NCI-H1092 (cell line): ENCODE results near the gene HOXC13.

Source experiments
- DNase-seq: peaks from one replicate; lab custom pipeline; 2025; lab: John Stamatoyannopoulos, UW

Gene HOXC13

DNA sequence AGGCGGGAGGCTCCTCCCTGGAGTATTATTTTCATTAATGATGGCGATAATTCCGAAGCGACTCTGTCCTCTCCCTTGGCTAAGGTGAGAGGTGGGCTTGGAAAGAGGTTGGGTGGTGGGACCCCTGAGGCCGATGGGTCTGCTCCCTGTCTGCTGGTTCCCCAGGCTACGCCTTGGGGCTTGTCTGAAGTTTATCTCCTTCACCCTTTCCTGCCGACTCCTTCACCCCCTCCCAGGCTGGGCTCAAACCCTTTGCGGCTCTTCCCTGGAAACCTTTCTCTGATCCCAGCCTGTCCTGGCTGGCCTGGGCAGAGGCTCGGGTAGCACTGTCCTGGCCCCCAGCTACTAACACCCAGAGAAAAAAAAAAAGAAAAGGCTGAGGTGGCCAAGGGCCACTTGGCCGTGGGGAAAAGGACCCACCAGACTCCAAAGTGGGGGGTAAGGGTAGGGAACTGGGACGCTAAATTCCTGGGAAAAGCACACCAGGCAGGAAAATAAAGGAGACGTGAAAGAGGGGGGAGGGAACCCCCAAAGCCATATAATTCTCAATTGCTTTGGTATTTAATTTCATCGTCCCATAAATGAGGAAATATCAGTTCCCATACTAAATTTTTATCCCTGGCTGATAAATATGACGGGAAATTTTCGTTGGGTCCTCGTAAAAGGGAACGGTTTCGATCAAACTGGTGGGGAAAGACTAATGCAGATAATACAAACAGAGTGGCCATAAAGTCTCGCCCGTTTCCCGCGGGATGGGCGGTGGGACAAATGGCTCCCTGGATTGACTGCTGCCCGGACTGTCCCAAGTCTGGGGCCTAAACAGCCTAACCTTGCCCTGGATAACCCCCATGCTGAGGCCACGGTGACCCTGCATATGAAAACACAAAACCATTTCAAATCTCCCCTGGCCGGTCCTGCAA, 44.3 kb downstream of the HOXC13 start:
- DNase-seq, result no peak

DNA sequence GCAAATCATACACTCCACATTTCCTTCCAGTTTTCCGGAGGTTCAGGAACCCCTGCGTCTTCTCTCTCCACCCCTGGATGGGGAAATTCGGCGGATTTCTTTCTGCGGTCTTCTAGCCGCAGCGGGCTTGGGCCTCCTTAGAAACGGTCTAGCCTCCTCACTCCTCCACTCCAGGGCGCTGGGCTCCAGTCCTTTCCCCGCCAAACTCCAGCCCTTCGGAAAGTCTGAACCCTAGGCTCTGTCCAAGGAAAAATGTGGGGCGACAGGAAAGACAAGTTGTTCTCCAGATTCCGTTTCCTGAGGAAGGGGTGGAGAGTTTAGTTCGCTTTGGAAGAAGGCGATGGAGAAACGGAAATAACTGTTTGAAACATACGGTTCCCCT, 44.9 kb downstream of the HOXC13 start:
- DNase-seq, result no peak

DNA sequence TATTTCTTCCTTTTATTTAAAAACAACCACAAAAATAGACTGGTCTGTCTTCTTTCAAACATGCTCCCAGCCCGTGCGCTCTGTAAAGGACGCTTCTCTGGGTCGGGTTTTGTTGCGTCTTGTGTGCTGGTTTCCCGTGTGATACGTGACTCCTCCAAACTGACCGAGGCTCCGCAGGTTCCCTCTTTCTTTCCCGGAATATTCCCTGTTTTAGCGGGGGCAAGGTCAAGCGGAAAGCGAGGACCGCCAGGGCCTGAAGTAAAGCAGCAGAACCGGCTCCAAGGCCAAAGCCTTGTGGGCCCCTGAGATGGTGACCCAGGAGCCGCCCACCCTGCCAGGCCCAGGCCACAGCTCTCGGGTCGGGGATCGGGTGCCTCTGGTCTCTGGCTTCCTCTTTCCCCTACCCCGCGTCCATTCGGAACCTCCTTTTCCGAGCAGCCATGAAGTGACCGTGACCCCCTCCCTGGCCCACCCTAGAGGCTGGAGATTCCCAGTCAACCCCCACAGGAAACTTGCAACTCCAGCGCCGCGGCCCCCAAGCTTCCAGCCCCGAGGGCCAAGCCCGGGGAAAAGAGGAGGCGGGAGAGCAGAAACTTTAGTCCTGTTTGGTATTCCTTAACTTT, 45.4 kb downstream of the HOXC13 start:
- no peak for DNase-seq

DNA sequence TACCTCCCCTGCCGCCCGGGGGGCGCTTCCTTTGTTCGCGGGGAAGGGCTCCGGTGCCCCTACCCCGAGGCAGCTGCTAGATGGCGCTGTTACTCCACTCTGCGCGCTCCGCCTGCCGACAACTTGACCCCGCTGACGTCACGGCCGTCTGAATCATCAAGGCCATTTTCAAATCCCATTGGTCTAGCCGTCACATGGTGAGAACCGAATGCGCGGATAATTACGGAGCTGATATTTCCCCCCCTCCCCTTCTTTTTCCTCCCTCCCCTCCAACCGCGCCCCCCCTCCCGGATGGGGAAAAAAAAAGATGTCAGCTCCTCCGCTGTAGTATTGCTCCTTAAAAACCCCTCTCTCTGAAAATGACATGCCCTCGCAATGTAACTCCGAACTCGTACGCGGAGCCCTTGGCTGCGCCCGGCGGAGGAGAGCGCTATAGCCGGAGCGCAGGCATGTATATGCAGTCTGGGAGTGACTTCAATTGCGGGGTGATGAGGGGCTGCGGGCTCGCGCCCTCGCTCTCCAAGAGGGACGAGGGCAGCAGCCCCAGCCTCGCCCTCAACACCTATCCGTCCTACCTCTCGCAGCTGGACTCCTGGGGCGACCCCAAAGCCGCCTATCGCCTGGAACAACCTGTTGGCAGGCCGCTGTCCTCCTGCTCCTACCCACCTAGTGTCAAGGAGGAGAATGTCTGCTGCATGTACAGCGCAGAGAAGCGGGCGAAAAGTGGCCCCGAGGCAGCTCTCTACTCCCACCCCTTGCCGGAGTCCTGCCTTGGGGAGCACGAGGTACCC, 46.5 kb downstream of the HOXC13 start, which contains the start of gene HOXC10:
Gene HOXC10, plus strand, starts transcription at position 246 of the 791 bp plus-strand sequence. Its CDS starts 114 bp downstream, at position 360.
- DNase-seq, result peak; percentile 97

DNA sequence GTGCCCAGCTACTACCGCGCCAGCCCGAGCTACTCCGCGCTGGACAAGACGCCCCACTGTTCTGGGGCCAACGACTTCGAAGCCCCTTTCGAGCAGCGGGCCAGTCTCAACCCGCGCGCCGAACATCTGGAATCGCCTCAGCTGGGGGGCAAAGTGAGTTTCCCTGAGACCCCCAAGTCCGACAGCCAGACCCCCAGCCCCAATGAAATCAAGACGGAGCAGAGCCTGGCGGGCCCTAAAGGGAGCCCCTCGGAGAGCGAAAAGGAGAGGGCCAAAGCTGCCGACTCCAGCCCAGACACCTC, 47.0 kb downstream of the HOXC13 start:
- no peak for DNase-seq

DNA sequence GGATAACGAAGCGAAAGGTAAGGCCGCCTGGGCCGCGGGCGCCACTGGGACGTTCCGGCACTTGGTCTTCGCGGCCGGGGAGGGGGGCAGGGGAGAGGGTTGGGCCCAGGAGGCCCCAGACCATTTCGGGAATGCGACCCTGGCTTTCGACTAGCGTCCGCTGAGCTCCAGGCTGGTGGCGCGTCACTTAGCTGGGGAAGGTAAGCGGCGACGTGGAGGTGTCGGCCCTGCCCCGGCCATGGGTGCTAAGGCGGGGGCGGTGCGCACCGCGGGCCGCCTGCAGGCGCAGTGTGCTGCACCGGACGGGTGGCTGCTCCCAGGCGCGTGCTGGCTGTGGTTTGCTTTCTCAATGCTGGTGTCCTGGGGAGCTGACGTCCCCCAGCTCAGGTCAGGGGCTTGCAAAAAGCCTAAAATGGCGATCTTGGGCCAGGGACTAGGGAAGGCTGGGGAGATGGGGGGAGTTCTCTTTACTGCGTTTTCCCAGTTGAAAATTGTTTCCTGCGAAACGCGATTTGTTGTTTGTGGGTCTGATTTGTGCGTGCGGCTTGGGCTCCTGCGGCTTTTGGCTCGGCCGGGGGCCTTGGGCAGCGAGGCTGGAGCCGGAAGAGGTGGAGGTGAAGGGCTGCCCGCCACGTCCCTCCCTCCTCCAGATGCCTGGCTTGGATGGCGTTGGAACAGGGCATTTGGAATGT, 47.5 kb downstream of the HOXC13 start:
- no peak for DNase-seq

DNA sequence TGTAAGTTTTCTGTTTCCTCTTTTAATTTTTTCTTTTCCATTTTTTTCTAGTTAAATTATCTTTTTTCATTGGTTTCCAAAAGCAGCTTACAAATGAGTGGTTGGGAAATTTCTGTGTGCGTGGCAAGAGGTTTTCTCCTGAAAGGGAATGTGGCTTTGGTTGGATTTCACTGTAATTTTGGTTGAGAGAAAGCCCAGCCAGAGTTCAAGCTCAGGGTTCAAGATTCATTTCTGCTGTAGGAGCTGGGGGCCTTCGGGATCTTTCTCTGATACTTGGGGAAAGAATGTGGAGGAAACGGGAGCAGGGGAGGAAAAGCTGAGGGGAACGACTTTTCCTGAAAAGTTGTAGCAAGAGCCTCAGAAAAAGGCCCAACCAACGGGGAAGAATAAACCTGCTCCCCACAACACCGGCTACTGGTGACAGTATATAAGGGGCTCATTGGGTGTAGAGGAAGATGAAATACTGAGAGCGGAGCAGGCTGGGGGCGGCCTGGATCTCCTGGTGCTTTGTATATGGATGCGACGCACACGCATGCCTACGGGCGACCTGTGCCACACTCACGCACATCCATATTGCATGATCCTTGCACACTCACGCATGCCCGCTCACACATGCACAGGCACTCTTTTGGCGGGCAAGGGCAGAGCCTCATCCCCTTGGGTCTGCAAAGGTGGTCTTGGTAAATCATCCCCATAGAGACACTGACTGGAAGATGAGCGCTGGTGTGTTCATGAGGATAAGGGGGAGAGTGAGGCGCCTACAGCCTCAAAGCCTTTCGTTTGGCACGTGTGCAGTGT, 48.3 kb downstream of the HOXC13 start:
- DNase-seq, result no peak

DNA sequence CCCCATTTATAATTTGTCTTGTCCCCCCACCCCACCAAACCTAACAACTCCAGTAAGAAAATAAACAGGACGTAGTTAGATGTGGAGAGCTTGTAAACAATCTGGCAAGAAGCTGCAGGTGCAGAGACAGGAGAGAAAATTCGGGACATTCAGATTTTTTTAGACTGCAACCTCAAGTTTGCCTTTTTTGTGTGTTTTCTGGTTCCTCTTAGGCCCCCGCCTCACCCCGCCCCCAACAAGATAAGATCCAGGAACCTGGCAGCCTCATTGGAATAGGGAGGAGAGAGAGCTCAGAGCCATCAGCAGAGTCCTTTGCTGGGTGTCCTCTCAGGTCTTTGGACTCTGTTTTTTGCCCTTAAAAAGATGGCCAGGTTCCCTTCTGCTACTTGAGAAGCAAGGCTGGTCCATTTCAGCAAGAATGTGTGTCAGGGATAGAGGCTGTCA, 49.2 kb downstream of the HOXC13 start:
- DNase-seq, result no peak

DNA sequence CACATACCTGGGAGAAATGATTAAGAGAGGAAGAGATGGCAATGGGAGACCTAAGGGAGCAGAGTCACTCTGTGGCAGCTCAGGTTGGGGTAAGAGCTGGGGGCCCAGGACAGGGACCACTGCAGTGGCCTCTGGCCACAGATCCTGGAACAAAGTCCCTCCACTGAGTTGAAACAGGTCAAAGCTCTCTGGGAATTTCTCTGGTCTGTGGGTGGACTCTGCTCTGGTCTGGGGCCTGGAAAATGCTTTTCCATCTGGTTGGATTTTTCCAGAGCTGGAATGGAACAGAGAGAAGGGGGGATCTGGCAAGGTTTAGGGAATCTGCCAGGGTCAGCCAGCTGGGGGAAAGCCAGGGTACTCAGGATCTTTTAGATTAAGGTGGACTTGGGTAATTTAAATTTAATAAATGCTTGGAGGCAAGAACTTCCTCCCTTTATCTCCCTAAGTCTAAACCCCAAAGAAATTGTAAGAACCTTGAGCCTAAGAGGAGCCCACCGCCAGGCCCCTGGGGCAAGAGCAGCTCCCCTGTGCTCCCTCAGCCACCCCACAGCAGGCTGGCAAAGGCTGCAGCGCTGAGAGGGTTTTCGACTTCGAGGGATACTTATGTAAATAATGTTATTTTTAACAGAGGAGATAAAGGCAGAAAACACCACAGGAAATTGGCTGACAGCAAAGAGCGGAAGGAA, 50.1 kb downstream of the HOXC13 start:
- no peak for DNase-seq

DNA sequence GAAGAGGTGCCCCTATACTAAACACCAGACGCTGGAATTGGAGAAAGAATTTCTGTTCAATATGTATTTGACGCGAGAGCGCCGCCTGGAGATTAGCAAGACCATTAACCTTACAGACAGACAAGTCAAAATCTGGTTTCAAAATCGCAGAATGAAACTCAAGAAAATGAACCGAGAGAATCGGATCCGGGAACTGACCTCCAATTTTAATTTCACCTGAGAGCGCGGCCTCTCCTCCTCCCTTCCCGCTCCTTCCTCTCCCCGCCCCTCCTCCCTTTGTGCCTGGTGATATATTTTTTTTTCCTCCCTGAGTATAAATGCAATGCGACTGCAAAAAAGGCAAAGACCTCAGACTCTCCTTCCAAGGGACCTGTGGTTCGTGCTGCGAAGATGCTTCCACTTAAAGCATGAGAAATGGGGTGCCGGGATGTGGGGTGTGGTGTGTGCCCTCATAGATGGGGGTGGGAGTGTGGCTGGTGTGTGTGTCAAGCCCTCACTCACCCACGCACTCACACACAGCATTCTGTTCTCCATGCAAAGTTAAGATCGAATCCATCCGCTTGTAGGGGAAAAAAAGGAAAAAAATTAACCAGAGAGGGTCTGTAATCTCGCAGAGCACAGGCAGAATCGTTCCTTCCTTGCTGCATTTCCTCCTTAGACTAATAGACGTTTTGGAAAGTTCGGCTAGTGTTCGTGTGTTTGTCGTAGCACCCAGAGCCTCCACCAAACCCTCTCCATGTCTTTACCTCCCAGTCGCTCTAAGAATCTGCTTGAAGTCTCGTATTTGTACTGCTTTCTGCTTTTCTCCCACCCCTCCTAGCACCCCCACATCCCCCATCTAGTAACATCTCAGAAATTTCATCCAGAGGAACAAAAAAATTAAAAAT, 50.8 kb downstream of the HOXC13 start:
- peak; percentile 54 for DNase-seq

DNA sequence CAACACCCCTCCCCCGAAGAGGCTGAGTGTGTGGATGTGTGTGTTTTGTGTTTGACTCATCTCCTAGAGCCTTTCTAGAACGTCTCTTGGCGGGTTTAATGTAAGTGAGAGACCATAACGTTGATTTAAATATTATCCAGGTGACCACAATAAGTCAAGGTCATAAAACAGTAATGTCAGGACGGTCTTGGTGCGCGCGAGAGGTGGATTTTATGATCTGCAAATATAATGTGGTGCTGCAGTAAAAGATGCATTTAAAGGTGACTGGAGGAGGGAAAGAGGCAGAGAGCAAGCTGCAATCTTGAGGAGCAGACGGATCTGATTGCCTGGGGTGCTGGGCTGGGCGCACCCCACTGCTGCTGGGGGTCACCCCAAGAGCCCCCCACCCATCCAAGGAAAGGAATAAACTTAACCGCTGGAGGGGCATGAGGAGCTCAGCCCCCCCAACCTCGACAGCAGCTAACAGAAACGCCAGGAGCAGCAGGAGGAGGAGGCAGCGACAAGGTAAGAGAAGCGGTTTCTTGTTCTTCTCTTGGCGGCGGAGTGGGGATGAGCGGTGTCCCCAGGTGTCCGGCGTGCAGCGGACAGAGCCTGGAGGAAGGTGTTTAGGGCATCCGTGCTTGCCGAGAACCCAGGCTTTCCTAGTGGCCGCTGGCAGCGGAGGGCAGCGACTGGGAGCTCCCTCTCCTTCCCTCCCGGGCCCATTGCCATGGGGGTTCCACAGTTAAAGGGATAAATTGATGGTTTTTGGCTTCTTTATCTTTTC, 51.9 kb downstream of the HOXC13 start:
- peak; percentile 19 for DNase-seq

DNA sequence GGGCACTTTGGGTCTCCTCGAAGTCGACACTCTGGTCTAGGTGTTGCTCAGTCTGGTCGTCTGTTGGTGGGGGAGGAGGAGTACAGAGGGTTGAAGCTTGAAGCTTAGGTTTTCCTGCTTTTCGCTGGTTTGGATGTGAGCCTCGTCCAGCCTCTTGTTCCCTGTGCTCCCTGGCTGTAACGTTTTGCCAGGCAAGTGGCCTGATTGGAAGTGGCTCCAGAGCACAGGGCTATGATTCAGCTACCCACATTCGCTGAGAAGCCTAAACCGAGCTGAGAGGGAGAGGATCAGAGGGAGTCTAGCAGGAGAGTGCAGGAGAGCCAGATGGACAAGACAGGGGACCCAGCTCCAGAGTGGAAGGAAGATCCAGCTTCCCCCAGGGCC, 52.4 kb downstream of the HOXC13 start:
- no peak for DNase-seq

DNA sequence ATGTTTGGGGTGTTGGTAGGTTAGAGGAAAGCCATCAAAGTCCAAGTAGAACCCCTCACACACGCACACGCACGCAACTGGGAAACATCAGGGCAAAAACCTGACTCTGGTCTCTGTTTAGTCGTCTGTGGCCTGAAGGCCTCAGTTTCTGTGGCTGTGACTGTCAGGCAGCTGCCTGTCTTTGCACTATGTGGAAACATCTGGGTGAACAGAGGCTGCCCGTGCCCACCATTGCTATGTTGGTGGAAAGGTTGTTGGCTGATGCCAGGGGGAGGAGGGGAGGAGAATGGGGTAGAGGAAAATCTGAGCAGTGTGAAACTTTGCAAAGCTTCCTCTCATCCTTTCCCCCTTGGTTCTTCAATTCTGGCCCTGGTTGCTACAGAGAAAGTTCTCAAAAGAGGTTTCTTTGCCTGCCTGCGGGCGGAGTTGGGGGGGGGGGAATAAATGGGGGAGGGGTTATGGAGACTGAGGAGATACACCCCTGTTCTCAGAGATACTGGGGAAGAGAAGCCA, 53.8 kb downstream of the HOXC13 start:
- no peak for DNase-seq

DNA sequence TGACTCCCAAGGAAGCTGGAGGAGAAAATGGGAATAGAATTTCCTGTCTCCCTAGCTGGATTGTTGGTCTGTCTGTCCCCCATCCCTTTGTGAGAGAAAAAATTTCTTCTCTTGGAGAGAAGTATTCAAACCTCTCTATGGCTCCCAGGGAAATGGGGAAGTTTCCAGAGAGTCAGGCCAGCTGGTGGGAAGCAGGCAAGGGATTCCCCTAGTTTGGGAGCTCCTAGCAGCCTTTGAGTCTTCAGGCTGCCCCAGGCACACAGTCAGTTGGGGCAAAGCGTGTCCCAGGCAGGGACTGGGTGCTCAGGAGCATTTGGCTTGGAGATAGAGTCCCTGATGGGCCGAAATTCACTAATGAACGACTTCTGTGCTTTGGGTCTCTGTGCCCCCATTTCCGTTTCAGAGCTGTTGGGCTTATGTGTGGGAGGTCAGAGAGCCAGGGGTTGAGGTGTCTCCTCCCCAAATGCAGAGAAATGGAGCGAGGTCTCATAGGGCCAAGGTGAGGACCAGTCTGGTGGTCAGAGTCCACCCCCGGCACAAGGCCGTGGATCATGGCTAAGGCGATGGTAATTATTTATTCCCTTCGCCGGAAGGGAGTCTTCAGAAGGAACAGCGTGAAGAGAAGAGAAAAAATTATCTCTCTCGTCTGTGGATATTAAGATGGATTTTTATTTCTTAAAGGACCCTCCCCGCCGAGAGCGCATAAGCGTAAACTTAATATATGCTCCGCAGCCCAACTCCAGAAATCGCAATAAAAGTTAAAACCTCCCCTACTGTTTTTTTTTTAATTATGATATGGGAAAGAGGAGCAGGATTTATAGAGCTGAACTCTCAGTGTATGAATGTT, 54.8 kb downstream of the HOXC13 start:
- no peak for DNase-seq

DNA sequence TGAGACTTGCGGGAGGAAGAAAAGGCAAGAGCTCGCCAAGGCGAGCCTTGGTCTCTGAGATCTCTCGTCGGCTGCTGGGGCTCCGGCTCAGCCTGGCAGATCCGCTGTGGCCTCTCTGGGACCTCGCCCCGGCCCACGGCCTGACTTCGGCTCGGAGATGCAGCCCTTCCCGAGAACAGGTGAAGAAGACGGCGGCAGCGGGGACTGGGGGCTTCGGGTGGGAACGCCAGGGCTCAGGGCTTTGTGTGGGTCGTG, 55.3 kb downstream of the HOXC13 start:
- no peak for DNase-seq

DNA sequence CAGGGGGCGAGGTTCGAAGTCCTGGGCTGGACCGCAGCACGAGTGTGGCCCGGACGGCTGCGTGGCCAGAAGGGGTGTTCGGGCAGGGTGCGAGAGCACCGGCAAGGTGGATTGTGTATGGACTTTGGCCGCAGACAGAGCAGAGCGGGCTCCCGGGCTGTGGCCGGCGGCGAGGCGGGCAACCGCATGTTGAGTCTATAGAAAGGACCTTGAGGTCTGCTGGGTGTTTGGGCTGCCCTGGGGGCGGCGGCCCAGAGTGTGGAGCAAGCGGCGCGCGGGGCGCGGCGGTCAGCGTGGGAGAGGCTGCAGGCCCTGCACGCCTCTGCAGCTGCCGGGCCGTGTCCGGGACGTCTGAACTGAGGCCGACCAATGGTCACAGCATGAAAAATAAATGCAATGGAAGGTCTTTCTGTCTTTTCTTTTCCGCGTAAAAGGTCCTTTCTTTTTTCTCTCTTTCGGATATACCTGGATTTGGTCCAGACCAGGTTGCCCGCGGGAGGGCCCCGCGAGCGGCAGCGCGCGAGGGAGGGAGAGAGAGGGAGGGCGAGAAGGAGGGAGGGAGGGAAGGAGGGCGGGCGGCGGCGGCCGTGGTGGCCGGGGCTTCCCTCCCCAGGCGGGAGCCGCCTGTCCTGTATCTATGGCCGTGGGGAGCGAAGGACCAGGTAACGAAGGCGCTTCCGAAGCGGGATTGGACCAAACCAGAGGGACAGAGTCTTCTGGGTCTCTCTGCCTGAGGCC, 55.8 kb downstream of the HOXC13 start:
- peak; percentile 18 for DNase-seq

DNA sequence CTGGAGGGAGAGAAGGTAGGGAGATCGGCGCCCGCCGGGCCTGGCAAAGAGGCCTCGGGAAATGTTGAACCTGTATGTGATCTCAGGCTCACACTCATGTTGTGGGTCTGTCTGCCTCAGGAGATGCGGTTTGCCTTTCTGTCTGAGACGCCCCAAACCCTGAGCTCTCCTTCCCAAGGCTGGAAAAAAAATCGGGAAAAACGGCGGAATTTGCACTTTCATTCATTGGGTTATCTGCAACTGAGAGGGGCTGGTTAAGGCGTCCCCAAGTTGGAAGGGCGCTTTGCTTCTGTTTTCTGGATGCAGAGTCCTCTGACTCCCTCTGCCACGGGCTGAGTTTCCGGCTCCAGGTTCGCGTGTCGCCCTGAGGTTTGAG, 56.4 kb downstream of the HOXC13 start:
- DNase-seq, result no peak
